Measurements from ENCODE around the gene ZNF107. TPM values are rescaled to one million over a fixed set of nuclear protein-coding genes. Genes with fewer than 3 reads are reported as not detected.

ZNF107 gene
- total RNA-seq = 17.2 and 17.5 TPM in 2 replicates

DNA sequence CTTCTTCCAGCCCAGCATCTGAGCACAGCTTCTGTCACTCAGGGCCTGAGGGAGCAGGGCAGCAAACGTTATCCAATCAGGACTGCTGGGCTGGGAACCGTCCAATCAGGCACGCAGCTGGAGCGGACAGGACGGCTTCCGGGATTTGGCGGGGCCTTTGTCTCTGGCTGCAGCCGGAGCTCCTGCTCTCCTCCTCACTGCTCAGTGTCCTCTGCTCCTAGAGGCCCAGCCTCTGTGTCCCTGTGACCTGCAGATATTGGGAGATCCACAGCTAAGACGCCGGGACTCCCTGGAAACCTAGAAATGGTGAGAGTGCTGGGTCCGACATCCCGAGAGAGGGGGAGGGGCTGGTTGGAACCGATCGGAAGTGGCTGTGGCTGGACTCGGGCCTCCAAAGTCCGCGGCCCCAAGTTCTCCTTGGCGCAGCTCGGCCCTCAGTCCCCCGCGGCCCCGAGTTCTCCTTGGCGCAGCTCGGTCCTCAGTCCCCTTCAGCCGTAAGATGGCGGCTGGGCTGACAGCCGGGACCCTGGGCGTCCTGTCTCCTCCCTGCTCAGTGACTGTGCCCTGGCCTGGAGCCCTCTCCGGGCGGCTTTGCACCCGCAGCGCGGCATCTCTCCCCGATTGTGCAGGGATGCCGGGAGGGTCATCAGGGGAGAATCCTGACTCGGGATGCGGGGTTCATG, at the start of gene ZNF107:
ZNF107 (plus strand) TSS at position 154 of the 683 bp plus-strand sequence; CDS start at position 304, 150 bp downstream.
- intact Hi-C loops (cut with micrococcal nuclease) = loop anchor here (1.0 to 10.0 kb wide), 13 partner anchors 26 to 1826 kb away; partner anchors contain the start of genes ERV3-1, ZNF138, ZNF273 and ZNF680

DNA sequence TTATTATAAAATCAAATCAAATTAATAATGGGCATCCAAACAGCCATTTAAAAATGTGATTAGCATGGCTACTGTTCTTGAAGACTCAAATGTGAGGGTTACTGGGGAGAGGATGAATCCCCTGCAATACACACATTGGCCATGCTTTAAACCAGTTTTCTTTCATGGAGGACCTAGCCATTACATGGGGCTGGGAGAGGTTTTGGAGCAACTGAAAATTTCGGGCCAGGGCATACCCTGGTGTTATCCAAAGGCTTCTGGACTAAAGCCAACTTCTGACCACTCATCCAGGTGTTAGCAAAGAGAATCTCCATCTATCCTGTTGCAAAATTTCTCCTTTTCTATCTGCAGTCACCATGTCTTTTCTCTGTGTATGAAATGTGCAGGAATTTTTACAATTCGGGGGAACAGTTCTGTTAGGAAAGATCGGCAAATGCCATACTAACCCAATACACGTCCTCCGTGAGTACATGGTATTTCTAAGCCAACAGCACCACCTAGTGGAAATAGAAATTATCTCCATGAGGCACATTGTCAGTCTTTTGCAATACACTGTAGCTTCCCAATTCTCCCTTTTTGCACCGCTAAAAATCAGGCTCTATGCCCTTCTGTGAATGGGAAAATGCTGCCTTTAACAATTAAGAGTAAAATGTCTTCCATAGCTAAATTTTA, 47.0 kb upstream of the ZNF107 start:
- intact Hi-C loops (cut with micrococcal nuclease) = loop anchor here (2.0 kb wide), 1 partner anchor 438 kb away; no protein-coding TSS in a partner anchor

DNA sequence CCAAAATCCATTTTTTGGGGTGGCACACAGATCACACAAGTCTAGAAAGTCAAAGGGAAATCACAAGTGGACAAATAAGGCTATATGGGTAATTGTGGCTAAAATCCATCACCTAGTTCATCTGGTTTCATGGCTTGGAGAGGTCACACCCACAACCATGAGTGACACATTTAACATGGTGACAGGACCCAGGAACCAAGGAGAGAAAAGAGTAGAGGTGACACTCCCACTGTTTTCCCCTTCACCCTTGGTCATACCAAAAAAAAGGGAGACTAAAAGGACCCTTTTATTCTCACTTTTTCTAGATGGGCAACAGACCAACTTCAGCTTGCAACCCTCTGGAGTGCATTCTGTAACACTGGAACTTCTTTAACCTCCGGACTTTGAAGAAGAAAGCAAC, 46.2 kb upstream of the ZNF107 start:
- intact Hi-C loops (cut with micrococcal nuclease) = loop anchor here (2.0 kb wide), 1 partner anchor 439 kb away; no protein-coding TSS in a partner anchor

DNA sequence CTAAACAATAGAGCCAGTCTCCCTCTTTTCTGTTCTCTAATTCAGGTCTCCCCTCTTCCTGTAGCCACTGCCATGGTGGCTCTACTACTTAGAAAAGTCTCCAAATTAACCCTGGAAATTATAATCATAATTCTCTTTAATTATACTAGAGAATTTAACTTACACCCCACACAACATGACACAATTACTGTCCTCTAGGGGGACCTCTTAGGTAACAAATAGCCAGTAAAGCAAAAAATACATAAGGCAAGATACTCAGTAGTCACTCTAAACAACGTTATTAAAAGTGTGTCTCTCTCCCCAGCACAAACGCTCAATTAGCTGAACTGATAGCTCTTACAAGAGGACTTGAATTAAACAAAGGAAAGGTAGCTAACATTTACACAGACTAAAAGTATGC, 44.3 kb upstream of the ZNF107 start:
- intact Hi-C loops (cut with micrococcal nuclease) = no loop called here

DNA sequence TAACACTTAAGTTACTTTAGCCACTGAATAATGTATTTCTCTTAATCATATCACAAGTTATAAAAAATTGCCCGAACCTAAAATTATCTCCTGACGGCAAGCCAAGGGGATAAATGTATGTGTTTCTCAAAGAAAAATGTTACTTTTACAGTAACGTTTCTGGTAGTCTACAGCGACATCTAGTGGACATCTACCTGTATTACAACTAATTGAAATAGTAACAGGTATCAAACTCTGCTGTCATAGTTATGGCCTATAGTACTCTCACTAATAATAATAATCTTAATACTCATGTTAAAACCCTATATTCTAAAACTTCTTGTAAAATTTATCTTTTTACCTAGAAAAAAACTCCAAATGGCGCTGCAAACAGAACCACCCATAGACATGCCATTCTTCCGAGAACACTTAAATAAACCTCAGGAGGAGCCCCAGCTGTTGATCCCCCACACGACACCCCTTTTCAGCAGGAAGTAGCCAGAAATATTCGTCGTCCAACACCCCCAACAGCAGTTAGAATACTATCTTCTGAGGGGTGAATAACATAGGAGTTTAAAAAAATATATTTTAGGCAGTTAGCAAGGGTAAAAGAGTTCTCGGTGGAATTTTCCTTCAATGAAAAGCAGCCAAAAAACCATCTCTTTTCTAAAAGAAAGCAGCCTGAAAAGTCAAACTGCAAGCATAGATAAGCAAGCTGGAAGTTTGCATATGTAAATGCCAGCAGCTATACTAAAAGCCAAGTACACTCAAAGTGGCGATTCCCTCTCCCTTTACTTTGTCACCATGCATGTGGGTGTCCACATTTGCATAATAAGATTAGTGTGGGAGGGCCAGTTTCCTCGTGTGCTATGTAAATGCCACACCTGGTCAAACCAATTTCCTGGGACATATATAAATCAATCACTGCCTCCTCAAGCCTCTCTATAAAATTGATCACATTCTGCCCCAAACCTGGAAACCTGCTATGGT, 40.5 kb upstream of the ZNF107 start:
- intact Hi-C loops (cut with micrococcal nuclease) = loop anchor here (1.0 kb wide), 1 partner anchor 699 kb away; no protein-coding TSS in a partner anchor

DNA sequence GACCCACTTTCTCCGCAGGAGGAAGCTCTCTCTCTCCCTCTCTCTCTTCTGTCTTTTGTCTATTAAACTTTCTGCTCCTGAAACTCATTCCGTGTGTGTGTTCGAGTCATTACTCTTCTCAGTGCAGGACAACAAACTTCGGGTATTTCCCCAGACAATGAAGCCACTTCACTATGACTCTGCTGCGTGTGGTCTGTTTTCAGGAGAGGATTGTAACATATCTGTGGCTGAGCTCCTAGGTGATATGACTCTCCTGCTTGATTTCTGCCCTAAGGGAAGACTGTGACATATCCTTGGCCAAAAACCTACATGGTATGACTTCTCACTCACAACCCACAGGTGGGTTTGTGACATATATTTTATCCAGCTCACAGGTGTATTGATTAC, 39.9 kb upstream of the ZNF107 start:
- intact Hi-C loops (cut with micrococcal nuclease) = no loop called here

DNA sequence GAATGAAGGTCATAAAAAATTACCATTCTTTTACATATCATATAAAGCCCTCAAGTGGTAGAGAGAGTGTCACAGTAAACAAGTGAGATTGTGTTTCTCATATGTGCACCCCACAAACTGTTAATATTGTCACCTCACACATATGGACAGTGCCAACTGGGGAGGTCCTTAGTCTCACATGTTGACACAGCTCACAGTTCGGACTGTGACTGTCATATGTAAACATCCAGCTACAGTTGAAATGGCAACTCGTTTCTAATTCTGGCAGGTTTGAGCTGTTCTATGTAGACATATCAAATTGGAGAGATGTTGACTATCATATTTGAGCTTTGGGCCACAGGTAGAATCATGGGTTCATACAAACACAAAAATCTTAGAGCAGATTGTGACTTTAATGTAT, 39.4 kb upstream of the ZNF107 start:
- intact Hi-C loops (cut with micrococcal nuclease) = no loop called here

DNA sequence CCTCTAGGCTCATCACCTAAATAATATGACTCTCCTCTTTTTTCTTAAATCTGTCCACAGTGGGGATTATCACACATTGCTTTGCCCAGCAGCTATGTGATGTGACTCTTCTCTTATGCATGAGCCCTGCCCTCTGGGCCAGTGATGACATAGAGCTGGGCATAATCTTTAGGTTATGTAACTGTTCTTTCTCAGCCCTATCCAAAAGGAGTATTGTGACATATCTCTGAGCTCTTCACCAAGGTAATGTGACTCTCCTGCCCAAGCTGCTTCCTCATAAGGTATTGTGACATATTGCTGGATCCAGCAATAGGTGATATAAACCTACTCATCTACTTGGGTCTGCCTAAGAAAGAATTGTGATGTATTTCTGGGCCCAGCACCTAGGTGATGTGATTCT, 37.7 kb upstream of the ZNF107 start:
- intact Hi-C loops (cut with micrococcal nuclease) = no loop called here

DNA sequence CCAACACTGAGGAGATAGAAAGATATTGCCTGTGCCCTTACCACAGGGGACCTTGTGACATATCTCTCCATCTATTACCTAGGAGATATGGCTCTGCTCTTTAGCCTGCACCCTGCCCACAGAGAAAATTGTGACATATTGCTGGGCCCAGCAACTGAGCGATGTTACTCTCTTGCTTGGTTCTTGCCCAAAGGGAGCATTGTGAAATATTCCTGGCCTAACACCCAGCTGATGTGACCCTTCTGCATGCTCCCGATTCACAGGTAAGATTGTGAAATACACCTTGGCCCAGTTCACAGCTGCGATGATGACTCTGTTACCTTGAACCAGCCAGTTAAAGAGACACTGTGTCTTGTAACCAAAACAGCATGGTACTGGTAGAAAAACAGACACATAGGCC, 37.2 kb upstream of the ZNF107 start:
- intact Hi-C loops (cut with micrococcal nuclease) = no loop called here

DNA sequence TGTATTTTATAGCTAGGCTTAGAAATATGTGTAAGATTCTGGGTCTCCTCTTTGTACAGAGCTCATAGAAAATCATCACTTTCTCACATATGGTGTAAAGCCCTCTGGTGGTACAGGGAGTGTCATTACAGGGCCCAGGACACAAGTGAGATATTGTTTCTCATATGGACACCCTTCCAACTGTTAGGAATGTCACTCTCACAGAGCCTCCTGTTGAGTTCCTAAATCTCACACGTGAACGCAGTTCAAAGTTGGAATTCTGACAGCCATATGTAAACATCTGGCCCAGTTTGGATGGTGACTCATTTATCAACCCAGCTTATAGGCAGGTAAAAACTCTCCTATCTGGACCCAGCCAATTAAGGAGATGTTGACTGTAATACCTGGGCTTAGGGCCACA, 35.4 kb upstream of the ZNF107 start:
- intact Hi-C loops (cut with micrococcal nuclease) = no loop called here

DNA sequence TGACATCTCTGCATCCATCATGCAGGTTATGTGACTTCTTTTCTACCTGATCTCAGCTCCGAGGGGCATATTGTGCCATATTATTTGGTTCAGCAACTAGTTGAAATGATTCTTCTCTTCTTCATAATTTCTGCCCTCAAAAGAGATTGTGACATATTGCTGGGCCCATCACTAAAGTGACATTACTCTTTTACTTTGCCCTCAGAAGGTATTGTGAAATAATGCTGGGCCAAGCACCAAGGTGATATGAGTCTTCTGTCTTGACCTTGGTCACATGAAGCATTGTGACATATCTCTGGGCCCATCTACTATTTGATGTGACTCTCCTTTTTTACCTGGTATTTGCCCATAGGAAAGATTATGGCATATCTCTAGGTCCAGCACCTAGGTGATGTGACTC, 33.9 kb upstream of the ZNF107 start:
- intact Hi-C loops (cut with micrococcal nuclease) = no loop called here

DNA sequence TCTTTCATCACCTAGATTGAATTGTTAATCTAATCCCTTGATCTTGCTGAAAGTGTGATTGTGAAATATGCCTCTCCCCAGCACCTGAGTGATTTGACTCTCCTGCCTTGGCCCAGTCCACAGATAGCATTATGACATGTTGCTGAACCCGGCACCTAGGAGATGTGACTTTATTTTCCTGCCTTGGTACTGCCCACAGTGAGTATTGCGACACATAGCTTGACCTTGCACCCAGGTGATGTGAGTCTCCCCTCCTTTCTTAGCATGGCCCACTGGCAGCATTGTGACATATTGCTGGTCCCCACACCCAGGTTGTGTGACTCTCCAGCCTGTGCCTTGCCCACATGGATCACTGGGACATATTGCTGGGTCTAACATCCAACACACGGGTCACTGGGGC, 32.5 kb upstream of the ZNF107 start:
- intact Hi-C loops (cut with micrococcal nuclease) = no loop called here

DNA sequence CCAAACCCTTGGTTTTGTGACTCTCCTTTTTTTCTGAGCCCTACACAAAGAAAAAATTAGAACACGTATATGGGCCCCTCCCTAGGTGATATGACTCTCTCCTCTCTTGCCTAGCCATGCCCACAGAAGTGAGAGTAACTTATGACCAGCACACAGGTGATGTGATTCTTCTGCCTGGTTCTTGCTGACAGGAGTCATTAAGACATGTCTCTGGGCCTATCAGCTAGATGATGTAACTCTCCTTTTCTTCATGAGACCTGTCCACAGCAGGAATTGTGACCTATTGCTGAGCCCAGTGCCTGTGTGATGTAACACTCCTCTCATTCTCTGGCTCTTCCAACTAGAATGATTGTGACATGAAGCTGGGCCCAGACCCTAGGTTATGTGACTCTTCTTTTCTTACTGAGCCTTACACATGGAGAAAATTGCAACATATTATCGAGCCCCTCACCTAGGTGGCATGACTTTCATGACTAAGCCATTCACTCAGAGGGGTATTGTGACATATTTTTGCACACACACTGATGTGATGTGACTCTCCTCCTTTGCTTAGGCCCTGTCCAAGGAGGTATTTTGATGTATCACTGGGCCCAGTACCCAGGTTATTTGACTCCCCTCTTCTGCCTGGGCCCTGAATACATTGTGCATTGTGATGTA, 31.4 kb upstream of the ZNF107 start:
- intact Hi-C loops (cut with micrococcal nuclease) = no loop called here

DNA sequence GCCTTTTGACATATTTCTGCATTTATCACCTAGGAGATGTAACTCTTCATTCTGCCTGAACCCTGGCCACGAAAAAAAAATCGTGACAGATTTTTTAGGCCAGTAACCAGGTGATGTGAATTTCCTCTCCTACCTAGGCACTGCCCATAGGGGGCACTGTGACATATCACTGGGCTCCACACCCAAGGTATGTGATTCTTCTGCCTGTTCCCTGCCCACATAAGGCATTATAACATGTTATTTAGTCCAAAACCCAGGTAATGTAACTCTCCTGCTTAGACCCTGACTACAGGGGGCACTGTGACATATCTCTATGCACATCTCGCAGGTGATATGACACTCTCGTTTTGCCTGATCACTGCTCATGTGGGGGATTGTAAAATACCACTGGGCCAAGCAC, 29.5 kb upstream of the ZNF107 start:
- intact Hi-C loops (cut with micrococcal nuclease) = no loop called here

DNA sequence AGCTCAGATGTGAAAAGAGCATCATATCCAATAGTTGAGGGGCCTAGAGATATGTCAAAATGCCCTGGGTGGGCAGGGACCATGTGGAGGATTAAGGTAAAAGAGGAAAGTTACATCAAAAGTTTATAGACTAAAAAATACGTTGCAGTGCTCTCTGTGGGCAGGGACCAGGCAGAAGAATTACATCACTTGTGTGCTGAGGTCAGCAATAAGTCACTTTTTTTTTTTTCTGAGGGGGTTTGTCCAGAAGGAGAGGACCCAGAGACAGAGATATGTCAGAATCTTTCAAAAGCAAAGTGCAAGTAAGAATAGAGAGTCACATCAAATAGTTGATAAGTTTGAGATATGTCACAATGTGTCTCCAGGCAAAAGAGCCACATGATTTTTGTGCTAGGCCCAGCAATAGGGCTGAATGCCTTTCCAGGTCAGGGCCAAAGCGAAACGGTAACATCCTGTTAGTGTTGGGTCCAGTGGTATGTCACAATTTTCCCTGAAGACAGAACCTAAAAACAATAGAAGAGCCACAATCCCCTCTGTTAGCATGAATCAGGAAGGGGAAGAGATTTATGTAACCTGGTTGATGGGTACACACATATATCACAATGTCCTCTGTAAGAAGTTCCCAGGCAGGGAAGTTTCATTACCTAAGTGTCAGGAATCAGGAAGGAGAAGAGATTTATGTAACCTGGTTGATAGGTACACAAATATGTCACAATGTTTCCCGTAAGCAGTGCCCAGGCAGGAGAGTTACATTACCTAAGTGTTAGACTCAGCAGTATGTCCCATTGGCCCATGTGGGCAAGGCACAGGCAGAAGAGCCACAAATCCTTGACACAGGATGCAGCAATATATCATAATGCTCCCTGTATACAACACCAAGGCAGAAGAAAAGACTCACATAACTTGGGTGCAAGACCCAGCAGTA, 28.1 kb upstream of the ZNF107 start:
- intact Hi-C loops (cut with micrococcal nuclease) = no loop called here

DNA sequence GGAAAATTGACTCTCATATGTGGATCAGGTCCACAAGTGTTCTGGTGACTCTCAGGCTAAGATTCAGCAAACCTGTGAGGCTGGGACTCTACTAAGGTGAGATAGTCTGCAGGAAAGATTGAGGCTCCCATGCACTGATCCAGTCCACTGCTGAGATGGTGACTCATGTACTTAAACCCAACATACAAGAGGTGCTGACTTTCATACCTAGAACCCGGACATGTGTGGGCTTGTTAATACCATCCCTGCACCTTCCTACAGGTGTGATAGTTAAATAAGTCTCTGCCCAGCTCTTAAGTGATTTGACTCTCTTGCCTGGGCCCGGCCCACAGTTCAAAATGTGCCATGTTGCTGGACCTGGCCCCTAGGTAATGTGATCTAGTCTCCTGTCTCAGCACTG, 27.1 kb upstream of the ZNF107 start:
- intact Hi-C loops (cut with micrococcal nuclease) = no loop called here

DNA sequence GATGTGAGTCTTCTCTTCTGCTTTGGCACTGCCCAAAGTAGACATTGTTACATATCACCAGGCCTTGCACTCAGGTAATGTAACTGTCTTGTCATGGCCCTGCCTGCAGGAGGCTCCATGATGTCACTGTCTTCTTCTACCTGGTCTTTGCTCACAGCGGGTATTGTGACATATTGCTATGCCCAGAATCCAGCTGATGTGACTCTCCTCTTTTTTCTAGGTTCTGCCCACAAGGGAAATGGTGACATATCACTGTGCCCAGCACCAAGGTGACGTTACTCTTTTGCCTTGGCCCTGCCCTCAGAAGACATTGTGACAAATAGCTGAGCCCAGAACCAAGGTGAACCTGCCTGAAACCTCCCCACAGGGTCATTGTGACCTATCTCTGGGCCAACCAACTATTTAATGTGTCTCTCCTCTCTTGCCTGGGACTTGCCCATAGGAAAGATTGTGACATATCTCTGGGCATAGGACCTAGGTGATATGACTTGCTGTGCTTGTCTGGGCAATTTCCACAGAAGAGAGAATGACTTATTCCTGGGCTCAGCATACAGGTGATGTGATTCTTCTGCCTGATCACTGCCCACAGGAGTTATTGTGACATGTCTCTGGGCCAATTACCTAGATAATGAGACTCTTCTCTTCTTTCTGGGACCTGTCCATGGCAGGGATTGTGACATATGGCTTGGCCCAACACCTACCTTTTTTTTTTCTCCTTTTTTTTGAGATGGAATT, 26.5 kb upstream of the ZNF107 start:
- intact Hi-C loops (cut with micrococcal nuclease) = no loop called here

DNA sequence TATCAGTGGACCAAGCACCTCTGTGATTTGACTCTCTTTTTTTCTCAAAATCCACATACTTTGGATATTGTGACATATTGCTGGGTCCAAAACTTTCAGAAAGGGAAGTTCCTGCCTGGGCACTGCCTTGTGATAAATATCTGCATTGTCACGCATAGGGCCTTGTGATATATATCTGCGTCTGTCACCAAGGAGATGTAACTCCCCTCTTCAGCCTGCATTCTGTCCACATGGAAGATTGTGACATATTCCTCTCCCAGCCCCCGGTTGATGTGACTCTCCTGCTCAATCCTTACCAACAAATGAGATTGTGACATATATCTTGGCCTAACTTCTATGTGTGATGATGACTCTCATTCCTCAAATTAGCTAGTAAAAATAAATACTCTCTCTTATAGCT, 25.4 kb upstream of the ZNF107 start:
- intact Hi-C loops (cut with micrococcal nuclease) = no loop called here

DNA sequence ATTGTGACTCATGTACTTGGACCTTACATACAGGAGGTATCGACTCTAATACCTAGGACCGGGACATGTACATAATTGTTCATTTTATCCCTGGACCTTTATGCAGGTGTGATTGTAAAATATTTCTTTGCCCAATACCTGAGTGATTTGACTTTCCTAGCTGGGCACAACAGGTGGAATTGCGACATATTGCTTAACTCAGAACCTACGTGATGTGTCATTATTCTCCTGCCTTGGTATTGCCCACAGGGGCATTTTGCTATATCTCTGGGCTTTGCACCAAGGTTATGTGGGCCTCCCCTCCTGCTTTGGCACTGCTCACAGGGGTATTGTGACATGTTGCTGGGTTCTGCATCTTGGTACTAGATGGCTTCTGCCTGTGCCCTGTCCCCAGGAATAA, 23.9 kb upstream of the ZNF107 start:
- intact Hi-C loops (cut with micrococcal nuclease) = no loop called here

Data from T-helper 1 cell treated with Interleukin-12 subunit alpha and Interleukin-12 subunit beta and Interleukin-4 antibody, amounts not matched to agents 30 ng/mL and 1 ng/mL, for 36 hours (primary cell).